PFSK-1 (cell line): ENCODE results near the gene RNF130.

ENCODE experiments used
- FOXP2 ChIP-seq: optimal IDR thresholded peaks from 2 replicates; pipeline ENCODE3; 2011; ENCODE audit warnings: borderline replicate concordance, control low read depth, inconsistent platforms; ENCODE audit not compliant: insufficient read depth; ENCODE audit errors: extremely low read length, extremely low read depth
- POLR2AphosphoS5 ChIP-seq: IDR thresholded peaks from 2 replicates; pipeline ENCODE4 v1.6.1; 2012; ENCODE audit warnings: low read depth, mild to moderate bottlenecking, control low read depth, low read length, moderate library complexity
- SIN3A ChIP-seq: IDR thresholded peaks from 2 replicates; pipeline ENCODE4 v1.6.1; 2012; ENCODE audit warnings: mild to moderate bottlenecking, low read length, moderate library complexity, borderline replicate concordance; ENCODE audit not compliant: insufficient read depth
- TAF1 ChIP-seq: IDR thresholded peaks from 2 replicates; pipeline ENCODE4 v1.6.1; 2012; ENCODE audit warnings: low read length, control low read depth, borderline replicate concordance; ENCODE audit not compliant: insufficient read depth
- TF ChIP-seq, protein P1 (sequence below), 2 experiments: IDR thresholded peaks; 2 replicates each; pipeline versions ENCODE4 v1.6.1 to v1.8.0; 2011 to 2012; ENCODE audit warnings: low read depth in 2 of 2, low read length in 2 of 2, control low read depth in 1 of 2, inconsistent platforms in 1 of 2, mild to moderate bottlenecking in 1 of 2, moderate library complexity in 1 of 2; ENCODE audit not compliant: insufficient read depth in 1 of 2

Gene RNF130

GRCh38 chr5:180109920-180110319 lies 38.4 kb upstream of the RNF130 start:
- no peak for TF ChIP-seq TAF1
- no peak for TF ChIP-seq FOXP2
- TF ChIP-seq POLR2AphosphoS5: no peak
- TF ChIP-seq SIN3A: no peak
- TF ChIP-seq, protein P1, sequence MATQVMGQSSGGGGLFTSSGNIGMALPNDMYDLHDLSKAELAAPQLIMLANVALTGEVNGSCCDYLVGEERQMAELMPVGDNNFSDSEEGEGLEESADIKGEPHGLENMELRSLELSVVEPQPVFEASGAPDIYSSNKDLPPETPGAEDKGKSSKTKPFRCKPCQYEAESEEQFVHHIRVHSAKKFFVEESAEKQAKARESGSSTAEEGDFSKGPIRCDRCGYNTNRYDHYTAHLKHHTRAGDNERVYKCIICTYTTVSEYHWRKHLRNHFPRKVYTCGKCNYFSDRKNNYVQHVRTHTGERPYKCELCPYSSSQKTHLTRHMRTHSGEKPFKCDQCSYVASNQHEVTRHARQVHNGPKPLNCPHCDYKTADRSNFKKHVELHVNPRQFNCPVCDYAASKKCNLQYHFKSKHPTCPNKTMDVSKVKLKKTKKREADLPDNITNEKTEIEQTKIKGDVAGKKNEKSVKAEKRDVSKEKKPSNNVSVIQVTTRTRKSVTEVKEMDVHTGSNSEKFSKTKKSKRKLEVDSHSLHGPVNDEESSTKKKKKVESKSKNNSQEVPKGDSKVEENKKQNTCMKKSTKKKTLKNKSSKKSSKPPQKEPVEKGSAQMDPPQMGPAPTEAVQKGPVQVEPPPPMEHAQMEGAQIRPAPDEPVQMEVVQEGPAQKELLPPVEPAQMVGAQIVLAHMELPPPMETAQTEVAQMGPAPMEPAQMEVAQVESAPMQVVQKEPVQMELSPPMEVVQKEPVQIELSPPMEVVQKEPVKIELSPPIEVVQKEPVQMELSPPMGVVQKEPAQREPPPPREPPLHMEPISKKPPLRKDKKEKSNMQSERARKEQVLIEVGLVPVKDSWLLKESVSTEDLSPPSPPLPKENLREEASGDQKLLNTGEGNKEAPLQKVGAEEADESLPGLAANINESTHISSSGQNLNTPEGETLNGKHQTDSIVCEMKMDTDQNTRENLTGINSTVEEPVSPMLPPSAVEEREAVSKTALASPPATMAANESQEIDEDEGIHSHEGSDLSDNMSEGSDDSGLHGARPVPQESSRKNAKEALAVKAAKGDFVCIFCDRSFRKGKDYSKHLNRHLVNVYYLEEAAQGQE (IDR thresholded peaks at IDR 0.05; ENCODE audit: insufficient read depth in 1 of 2, low read depth in 2 of 2, low read length in 2 of 2): no peak

GRCh38 chr5:180107005-180107404 lies 35.4 kb upstream of the RNF130 start:
- TF ChIP-seq FOXP2: no peak
- no peak for TF ChIP-seq TAF1
- TF ChIP-seq, protein P1 (IDR thresholded peaks at IDR 0.05; ENCODE audit: insufficient read depth in 1 of 2, low read depth in 2 of 2, low read length in 2 of 2): no peak
- no peak for TF ChIP-seq SIN3A
- TF ChIP-seq POLR2AphosphoS5: no peak

- TF ChIP-seq POLR2AphosphoS5 (no peak), SIN3A (no peak), FOXP2 (no peak), TAF1 (no peak)
- TF ChIP-seq, protein P1 (IDR thresholded peaks at IDR 0.05; ENCODE audit: insufficient read depth in 1 of 2, low read depth in 2 of 2, low read length in 2 of 2): no peak
Measured at GRCh38 chr5:180105827-180106312, 34.3 kb upstream of the RNF130 start.

DNA sequence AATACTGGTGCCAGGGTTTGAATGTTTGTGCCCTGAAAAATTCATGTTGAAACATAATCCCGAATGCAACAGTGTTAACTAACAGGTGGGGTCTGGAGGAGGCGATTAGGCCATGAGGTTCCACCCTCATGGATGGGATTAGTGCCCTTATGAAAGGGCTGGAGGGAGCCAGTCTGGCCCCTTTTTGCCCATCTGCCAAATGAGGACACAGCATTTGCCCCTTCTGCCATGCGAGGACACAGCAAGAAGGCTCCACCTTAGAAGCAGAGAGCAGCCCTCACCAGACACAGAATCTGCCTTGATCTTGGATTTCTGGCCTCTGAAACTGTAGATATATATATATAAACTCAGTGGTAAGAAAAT lies 32.6 kb upstream of the RNF130 start:
- TF ChIP-seq TAF1 (no peak), POLR2AphosphoS5 (no peak), SIN3A (no peak), FOXP2 (no peak)
- TF ChIP-seq, protein P1 (IDR thresholded peaks at IDR 0.05; ENCODE audit: insufficient read depth in 1 of 2, low read depth in 2 of 2, low read length in 2 of 2): no peak

DNA sequence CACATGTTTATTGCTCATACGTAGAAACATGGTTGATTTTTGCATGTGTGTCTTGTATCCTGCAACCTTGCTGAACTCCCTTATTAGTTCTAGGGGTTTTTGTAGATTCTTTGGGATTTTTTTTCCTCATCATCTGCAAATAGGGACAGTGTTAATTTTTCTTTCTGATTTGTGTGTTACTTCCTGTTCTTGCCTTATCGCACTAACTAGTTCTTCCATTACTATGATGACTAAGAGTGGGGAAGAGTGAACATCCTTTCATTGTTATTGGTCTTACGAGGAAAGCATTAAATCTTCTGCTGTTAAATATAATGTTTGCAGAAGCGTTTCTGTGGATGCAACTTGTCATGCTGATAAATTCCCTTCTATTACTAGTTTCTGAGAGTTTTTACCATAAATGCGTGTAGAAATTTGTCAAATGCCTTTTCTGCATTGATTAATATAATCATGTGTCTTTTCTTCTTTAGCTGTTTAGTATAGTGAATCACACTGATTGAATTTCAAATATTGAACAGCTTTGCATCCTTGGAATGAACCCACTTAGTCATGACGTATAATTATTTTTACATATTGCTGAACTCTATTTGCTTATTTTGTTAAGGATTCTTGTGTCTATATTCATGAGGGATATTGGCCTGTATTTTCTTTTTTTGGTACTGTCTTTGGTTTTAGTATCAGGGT lies 32.1 kb upstream of the RNF130 start:
- TF ChIP-seq FOXP2: no peak
- TF ChIP-seq, protein P1 (IDR thresholded peaks at IDR 0.05; ENCODE audit: insufficient read depth in 1 of 2, low read depth in 2 of 2, low read length in 2 of 2): no peak
- TF ChIP-seq POLR2AphosphoS5: no peak
- no peak for TF ChIP-seq SIN3A
- TF ChIP-seq TAF1: no peak
